ENCODE data around the gene EXOC4.
A peak's percentile ranks its signal among the peaks of the same experiment; 100 is the strongest.

Gene EXOC4

DNA sequence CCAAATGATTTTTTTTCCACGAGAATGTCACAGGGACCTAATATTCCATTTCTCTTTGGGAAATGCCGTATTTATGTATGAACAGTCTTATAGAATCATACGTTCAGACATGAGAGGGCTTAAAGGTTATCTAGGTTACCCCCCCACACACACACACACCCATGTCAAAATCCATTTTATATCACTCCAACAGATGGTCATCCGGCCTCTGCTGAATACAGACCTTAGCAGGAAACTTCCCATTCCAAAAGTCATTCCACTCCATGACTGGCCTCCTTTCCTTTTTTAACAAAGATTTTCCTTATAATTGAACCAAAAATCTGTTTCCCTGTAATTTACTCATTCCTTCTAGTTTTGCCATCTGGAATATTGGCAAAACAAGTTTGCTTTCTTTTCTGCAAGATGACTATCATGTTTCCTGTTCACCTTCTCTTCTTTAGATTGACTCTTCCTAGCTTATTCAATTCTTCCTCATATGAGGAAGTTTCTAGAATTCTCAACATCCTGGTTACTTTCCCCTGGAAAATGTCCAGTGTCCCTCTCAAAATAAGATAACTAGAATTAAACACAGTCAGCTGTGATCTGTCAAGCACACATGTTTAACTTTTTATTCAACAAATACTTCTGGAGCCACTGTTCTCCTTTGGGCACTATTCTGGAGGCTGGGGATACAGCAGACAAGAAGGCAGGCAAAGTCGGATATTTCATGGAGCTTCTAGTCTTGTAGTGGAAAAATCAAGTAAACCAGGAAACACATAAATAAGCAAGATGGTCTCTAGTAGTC, 597.8 kb downstream of the EXOC4 start:
- DNase-seq, result no peak

DNA sequence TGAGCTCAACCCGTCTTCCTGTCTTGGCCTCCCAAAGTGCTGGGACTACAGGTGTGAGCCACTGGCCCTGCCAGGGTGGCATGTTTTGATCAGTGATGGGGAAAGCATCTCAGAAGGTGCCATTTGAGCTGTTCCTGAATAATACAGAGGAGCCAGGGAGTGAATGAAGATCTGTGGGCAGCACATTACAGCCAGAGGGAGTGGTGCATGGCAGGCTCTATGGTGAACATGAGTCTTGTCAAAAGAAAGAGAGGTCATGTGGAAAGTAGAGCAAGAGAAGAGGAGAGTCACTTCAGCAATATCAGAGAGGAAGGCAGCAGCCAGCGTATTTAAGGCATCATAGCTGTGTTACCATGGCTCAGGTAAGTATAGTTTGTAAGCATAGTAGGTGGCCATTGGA, 598.5 kb downstream of the EXOC4 start:
- no peak for DNase-seq

DNA sequence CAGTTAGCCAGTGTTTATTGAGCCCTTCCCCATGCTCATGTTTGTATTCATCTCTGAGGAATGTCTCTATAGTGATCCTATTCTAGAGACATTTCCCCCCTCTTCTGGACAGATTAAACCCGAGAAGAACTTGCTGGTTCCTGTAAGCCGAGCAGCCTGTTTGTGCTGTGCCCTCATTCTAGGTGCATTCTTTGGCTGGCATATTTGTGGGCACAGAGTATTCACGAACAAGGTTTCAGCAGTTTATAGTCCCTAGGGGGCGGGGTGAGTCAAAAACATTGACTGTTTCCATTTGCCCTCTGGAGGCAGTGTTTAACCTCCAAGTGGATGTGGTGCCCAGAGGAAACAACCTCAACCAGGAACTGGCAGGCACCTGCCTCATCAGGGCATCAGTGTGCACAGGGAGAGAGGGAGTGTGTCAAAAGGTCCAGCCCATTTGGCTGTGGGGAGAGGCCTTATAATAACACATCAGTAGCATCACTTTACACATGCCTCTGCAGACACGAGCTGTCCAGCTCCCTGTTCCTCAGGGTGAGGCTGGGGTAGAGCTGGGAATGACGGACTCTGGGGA, 600.9 kb downstream of the EXOC4 start:
- DNase-seq, result peak; percentile 54 to 83

DNA sequence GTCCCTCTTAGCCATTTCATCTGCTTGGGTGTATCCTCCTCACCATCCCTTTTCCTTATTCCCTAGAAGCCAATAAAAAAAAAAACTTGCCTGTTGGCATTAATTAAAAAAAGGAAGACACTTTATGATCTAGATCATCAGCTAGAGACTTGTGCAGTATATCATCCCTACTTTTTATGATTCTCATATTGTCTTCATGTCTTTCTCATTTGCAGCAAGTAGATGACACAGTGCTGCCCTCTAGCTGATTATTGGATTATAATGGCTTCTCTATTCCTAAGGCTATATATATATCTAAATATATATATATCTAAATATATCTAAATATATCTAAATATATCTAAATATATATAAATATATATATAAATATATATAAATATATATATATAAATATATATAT, 601.9 kb downstream of the EXOC4 start:
- peak; percentile 12 to 31 for DNase-seq

DNA sequence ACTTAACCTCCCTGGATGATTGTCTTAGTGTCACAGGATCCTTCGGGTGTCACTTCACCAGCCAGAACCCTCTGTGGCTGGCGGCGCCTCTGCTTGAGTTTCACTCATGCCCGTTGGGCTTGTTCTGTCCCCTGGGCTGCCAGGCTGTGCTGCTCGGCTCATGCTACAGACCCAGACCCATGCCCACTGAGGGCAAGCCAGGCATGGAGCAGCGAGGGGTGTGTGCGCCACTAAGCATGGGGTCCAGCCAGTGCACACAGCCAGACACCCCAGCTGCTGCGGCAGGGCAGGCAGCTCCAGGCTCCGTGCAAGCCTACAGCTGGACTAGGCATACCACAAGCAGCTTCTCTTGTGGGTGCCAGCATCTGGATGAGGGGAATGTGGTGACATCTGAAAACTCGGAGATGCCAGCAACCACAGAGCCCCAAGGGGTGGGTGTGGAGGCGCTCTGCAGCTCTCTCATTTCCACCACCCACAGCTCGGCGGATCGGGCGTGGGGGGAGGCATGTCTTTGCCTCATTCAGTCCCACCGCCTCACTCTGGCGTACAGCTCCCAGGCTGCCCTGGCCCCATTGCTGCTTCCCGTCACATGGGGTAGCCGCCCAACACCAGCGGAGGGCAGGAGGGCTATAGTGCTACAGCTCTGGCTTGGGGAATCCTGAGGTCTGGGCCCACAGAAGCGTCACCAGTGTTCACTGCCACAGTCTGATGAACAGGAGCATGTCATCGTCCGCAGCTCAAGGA, 604.7 kb downstream of the EXOC4 start:
- DNase-seq, result no peak

DNA sequence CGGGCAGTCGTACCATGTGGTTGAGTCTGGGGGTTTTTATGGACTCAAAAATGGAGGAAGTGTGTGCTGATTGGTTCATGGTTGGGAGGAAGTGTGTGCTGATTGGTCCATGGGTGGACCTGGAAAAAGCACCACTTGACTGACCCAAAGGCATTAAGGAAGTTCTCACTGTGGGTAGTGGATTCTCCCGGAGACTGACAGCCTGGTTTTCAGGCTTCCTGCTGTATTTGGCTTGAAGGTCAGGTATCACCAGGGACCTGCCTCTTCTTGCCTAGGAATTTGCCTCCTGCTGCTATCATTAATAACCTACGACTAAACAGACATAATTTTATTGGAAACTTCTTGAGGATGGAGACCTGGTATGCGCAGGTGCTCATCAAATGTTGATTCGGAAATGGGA, 605.4 kb downstream of the EXOC4 start:
- no peak for DNase-seq

DNA sequence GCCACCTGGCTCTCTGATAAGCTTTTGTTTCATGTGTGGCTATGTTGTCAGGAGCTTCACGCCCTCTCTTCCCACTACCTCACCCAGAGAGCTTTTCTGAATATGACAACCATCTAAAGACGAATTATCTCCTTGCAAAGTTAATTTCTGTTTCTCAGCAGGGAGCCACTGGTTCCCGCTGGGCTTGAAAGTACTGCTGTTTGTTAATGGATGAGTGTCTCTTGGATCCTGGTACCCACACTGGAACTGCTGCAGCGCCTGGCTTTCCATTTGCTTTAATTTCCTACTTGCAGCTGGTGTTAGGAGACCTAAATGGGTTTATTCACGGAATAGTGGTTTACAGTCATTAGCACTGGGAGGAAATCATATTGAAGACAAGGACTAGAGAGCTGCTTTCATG, 606.4 kb downstream of the EXOC4 start:
- DNase-seq, result no peak

DNA sequence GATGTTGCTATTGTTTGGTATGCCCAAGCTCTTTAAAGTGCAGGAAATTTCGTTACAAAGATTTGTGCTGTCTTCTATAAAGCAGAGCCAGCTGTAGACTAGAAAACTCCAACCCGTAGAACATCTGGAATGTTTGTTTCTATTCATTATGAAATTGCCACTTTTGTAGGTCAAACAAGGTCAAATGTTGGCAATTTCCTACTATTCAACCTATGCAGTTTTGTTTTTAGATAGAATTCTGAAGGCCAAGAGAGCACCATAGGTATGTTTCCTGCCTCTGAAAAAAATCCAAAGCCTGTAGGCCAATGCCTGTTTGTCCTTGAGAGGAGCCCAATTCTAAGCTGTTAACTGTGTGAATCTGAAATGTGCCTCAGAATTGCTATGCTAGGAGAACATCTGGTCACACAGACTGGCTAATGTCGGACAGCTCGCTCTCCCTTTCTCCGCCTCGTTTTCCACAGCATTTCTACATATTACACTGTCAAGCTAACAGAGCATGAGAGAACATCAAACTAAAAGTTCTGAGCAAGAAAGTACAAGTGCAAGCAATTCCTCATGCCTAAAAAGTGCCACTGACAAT, 607.1 kb downstream of the EXOC4 start:
- DNase-seq, result no peak

DNA sequence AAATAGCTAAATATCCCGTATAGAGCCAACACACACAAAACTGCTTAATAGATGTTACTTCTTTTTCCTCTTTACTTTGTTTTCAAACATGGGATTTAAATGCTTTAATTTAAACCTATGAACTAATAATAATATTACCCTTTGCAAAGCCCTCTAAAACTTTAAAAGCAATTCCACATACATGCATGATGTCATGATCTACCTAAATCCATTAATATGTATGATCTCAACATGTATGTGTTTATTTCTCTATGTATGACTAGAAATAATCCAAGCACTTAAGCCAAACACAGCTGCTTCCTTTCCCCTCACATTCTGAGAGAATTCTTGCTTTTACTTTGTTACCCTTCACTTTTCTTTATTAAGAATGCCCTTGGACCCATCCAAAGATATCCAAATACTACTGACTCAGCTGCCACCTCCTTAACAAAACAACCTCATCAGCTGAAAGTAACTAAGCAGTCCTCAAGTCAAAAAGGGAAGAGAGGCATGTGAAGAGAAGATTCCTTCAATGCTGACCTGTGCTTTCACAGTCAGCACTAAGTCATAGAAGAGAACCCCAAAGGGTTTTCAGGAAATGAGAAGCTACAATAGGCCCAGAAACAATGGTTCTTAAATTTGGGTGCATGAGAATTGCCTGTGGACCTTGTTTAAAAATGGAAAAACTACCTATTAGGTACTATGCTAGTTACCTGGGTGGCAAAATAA, 607.9 kb downstream of the EXOC4 start:
- no peak for DNase-seq

DNA sequence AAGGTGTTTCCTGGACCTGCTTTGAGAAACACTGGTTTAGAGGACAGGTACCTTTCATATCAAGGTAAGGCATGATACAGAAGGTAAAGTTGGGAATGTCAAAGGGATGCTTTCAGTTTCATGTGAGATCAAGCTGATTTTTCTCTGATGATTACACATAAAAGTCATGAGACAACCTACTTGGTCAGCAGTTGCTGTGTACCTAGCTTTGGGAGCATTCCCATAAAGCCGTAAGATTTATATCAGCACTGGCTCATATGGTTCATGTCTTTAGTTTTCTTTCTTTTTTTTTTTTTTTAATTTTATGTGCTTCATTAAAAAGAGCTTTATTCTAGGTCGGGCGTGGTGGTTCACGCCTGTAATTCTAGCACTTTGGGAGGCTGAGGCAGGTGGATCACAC, 609.0 kb downstream of the EXOC4 start:
- no peak for DNase-seq

DNA sequence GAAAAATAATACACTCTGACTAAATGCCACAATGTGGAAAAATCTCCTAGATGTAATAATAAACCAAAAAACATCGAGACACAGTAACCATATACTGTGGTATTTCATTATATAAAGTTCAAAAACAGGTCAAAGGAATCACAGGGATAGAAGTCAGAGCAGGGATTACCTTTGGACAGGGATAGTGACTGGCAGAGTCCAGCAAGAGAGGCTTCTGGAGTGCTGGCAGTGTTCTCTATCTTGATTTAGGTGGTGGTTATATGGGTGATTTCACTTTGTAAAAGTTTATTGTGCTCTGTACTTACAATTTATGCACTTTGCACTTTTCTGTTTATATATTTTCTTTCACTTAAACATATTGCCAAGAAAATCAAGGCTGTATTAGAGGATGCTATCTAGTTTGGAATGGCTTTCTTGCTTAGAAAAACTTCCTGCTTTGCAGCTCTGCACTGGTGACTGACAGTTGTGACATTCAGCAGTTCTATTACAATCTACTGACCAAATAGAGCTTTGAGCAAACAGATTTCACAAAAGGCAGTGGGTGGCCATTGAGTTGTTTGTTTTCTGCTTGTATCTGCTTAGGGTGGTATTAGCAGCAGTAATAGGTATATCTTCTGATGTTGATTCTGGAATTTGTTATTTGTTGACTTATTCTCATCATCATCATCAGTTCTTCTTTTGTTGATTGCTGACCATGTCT, 610.6 kb downstream of the EXOC4 start:
- no peak for DNase-seq

DNA sequence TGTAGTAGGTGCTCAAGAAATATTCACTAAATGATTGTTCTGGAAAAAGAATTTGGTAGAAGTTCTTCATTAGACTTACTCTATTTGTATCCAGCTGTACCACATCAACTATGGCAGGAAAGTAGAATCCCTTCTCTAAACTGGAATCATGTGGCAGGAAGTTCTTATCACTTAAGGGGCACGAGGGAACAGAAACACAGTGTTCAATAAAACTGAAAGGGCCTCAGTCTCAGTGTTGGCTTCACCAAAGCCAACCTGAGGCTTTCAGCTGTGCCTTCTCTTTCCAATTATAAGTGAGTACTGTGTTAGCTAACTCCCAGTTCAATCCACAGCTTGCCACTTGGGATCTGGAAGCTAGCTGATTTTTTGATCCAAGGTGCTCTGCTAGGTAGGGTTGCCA, 616.7 kb downstream of the EXOC4 start:
- DNase-seq, result no peak

DNA sequence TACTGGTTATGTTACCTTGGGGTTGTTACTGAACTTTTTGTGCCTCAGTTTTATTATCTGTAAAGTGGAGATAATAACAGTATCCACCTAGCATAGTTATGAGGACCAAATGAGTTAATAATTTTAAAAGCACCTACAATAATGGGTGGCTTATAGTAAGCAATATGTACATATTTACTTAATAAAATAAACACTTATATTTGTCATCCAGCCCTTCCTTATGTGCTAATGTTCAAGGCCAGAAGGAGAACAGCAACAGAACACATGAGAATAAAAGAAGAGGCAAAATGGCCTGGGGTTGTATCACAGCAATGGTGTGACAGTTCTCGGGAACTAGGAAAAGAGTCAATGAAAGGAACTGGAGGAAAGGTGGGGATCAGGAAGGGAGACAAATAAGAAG, 618.9 kb downstream of the EXOC4 start:
- no peak for DNase-seq

DNA sequence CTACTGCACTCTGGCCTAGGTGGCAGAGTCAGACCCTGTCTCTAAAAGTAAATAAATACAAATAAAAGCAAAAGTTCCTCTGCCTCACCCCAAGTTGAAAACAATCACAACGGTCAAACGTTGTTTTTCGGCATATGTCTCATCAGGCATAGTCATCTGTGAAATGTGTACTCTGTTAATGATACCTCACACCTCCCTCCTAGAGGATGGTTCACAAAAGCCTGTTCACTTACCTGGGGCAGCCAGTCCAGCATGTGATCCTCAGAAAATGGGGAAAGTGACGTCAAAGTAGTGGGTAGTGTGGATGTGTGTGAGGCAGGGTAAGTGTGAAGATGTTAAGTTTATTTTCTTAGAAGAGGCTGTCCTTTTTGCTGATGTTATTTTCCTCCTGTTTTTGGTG, 620.3 kb downstream of the EXOC4 start:
- no peak for DNase-seq

DNA sequence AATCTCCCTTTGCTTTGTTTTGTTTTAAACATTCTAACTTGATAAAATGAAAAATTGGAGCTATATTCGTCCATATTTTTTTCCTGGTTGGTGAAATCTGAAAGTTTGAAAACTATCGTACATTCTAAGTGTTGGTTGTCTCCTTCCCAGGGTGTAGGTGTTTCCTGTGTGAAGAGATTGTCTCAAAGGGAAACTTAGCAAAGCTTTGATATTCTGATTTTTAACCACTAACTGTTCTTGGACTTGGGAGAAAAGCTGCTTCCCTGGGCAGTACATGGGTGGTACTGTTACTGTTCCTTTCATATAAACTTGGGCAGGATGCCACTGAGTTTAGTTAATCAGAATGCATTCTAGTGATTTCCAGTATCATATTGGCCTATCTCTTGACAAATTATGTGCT, 620.8 kb downstream of the EXOC4 start:
- DNase-seq, result no peak

DNA sequence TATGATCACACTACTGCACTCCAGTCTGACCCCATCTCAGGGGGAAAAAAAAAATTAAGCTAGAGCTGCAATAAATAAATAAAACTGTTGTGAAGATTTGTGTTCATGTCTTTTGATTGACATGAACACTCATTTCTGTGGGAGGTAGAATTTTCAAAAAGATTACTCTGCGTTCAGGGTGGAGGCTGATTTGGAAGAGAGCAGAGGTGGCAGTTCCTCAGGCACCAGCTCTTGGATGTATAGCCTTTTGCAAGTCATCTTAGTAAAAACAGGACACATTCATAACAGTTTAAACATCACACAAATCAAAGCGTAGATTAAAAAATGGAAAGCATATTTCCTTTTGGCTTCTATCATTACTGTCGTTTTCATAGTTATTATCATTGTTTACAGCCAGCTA, 630.7 kb downstream of the EXOC4 start:
- DNase-seq, result no peak

DNA sequence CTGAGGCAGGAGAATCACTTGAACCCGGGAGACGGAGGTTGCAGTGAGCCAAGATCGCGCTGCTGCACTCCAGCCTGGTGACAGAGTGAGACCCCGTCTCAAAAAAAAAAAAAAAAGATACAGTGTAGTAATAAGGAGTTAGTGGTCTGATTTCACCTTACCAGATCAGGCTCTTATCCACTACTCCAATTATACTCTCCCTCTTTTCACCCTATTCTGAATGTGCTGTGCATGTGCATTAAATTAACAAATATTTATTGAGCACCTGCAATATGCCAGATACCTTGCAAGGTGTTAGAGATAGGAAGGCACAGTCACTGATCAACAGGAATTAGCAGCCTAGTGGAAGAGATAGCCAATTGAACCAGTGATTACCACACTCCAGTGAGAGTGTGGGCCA, 632.3 kb downstream of the EXOC4 start:
- DNase-seq, result no peak

DNA sequence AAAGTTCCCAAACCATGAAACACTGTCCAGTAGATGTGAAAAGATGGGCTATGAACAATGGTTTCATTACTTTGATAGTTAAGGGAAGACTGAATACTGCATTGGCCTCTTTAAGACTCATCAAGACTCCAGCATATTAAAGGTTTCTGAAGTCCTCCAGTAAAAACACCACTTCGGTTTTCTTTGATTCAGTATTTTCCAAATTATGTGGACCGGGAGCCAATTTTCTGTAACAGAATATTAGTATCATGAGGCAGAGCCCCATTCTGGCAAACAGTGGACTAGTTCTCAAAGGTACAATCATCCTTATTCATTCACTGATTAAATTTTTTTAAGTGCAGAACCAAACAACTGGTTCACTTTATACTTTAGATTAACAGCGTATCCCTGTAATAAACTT, 633.2 kb downstream of the EXOC4 start:
- DNase-seq, result no peak

DNA sequence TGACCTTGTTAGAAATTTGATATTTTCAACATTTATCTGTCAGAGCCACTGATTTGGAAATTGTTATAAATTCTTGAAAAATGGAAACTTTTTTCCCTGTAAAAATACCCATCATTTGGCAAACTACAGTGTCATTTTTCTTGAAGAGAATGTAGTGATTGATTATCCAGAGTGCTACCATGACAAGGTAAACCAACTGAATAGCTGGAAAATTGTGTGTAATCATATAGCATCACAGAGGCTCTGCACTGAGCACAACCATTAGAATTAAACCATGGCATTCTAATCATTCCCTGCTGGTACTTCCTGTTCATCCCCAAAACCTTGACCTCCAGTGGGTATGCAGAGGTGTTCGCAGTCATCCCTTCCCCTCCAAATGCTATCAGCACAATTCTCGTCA, 633.9 kb downstream of the EXOC4 start:
- no peak for DNase-seq

DNA sequence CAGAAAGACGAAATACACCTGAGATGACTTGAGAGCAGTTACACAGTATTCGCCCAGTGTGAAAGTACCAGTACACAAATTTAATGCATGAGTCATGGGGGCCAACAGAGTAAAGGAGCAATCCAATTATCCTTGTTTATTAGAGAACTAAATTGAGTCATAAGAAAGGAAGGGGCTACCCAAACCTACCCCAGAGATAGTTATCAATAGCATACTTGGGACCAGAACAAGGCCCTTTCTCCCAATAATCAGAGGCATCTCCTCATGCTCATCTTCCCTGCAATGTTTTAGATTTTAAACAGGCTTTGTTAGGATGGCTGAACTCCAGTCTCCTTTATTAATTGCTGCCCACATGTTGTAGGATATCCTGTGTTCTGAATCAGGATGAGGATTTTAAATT, 634.6 kb downstream of the EXOC4 start:
- DNase-seq, result no peak

DNA sequence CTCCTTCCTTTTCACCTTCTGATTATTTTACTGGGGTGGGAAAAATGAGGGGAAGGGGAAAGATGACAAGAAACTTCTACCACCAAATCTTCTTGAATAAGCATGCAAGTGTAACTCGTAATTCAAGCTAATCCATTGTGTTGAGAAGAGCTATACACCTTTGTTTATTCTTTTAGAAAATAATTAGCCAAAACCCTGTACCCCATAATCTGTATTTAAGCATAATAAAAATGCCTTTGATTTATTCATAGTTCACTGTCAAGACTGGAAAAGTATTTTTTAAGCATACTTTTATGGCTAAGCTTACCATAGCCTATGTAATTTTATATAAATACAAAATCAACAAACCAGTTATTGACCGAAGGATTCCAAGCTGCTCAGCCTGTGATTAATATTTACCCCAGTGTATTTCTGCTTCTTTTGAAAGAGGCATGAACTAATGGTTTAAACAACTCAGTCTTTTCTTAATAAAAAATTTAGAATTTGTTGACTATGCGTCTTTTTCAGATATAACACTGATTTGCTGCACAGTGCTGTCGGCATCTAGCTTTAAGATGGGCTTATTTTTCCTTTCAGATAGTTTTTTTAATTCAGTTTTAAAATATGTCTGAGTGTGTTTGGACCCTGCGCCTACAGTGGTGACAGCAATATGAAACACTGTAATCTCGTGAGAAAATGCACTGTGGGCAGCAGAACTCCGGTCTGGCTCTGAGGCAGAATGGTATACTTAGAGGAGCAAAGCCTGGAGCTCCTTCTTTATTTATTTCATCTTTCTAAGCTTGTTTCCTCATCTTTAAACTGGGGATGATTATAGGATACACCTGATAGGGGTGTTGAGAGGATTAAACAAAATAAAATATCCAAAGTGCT, 635.4 kb downstream of the EXOC4 start:
- DNase-seq, result no peak

DNA sequence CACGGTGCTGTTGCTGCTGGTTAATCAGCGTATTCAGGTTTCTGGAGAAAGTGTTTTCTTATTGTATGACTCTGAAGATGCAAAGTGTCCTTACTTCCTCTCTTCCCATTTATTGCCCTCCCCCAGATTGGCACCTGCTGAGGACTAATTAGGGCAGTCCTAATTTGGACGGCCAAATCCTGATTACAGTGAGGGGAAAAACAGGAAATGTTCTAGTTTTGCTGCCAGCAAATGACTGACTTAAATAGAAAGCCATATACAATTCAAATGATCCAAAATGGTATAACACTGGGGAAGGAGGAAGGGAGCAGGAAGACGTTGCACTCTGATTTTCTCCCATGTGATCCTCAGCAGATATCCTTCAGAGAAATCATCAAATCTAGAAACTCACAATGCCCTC, 651.9 kb downstream of the EXOC4 start:
- no peak for DNase-seq

All from SHP77 (cell line).